ENCODE data around the gene KCNV2.

KCNV2 gene

DNA sequence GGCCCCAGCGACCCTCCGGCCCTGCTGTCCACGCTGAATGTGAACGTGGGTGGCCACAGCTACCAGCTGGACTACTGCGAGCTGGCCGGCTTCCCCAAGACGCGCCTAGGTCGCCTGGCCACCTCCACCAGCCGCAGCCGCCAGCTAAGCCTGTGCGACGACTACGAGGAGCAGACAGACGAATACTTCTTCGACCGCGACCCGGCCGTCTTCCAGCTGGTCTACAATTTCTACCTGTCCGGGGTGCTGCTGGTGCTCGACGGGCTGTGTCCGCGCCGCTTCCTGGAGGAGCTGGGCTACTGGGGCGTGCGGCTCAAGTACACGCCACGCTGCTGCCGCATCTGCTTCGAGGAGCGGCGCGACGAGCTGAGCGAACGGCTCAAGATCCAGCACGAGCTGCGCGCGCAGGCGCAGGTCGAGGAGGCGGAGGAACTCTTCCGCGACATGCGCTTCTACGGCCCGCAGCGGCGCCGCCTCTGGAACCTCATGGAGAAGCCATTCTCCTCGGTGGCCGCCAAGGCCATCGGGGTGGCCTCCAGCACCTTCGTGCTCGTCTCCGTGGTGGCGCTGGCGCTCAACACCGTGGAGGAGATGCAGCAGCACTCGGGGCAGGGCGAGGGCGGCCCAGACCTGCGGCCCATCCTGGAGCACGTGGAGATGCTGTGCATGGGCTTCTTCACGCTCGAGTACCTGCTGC, 839 bp downstream of the KCNV2 start:
- DNase-seq (ENCODE audit: low read depth in 2 of 2): no peak
- H3K4me3 ChIP-seq (replicated peaks in 1 of 2; ENCODE audit: low read depth in 2 of 2, low read length in 2 of 2): no peak overlapping the region
- no peak for TF ChIP-seq CTCF (IDR thresholded peaks at IDR 0.05; ENCODE audit: low read depth, low read length)

GRCh38 chr9:2718698-2719033, 1.4 kb downstream of the KCNV2 start:
- DNase-seq (ENCODE audit: low read depth in 2 of 2): no peak
- no peak for TF ChIP-seq CTCF (IDR thresholded peaks at IDR 0.05; ENCODE audit: low read depth, low read length)
- H3K4me3 ChIP-seq (replicated peaks in 1 of 2; ENCODE audit: low read depth in 2 of 2, low read length in 2 of 2): no peak overlapping the region

- DNase-seq (ENCODE audit: low read depth in 2 of 2): no peak
- H3K4me3 ChIP-seq (replicated peaks in 1 of 2; ENCODE audit: low read depth in 2 of 2, low read length in 2 of 2): no peak overlapping the region
- TF ChIP-seq CTCF (IDR thresholded peaks at IDR 0.05; ENCODE audit: low read depth, low read length): no peak
Measured at GRCh38 chr9:2720179-2720654, 2.9 kb downstream of the KCNV2 start.

DNA sequence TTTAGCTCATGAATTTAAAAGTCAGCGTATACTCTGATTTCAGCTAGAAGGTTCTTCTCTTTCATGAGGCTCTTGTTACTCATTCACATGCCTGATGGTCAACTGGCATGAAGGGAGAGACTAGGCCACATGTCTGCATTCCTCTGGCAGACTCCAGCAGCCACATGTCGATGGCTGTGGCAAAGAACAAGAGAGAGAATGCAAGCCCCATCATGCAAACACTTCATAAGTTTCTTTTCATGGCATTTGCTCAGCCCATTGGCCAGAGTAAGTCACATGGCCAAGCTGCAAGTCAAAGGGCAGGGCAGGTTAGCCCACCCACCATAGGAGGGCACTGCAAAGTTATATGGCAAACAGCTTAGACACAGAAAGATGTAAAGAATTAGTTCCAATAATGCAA, 5.4 kb downstream of the KCNV2 start:
- TF ChIP-seq CTCF (IDR thresholded peaks at IDR 0.05; ENCODE audit: low read depth, low read length): no peak
- peak; percentile 11 to 37 for DNase-seq (ENCODE audit: low read depth in 2 of 2)
- H3K4me3 ChIP-seq (replicated peaks in 1 of 2; ENCODE audit: low read depth in 2 of 2, low read length in 2 of 2): no peak overlapping the region

- H3K4me3 ChIP-seq (replicated peaks in 1 of 2; ENCODE audit: low read depth in 2 of 2, low read length in 2 of 2): no peak overlapping the region
- TF ChIP-seq CTCF (IDR thresholded peaks at IDR 0.05; ENCODE audit: low read depth, low read length): no peak
- no peak for DNase-seq (ENCODE audit: low read depth in 2 of 2)
Measured at GRCh38 chr9:2723376-2724065, 6.2 kb downstream of the KCNV2 start.

- H3K4me3 ChIP-seq (replicated peaks in 1 of 2; ENCODE audit: low read depth in 2 of 2, low read length in 2 of 2): no peak overlapping the region
- no peak for TF ChIP-seq CTCF (IDR thresholded peaks at IDR 0.05; ENCODE audit: low read depth, low read length)
- DNase-seq (ENCODE audit: low read depth in 2 of 2): no peak
Measured at GRCh38 chr9:2725126-2725525, 7.8 kb downstream of the KCNV2 start.
